Glutamatergic neuron (in vitro differentiated cells): Measurements from ENCODE around the gene SPANXN5. TPM values are rescaled to one million over a fixed set of nuclear protein-coding genes. Genes with fewer than 3 reads are reported as not detected.
"Not testable (repeated sequence)": the region's sequence is repeated elsewhere in the genome, so short reads cannot be mapped to it uniquely, and the experiment has no call there.

Source experiments
- DNase-seq: peaks from one replicate; pipeline ENCODE4 v3.0.0; 2022
- H3K27ac Mint-ChIP-seq: one replicate; pipeline ENCODE4 v1.8.0; 2020; ENCODE audit warnings: mild to moderate bottlenecking, mixed read lengths, inconsistent platforms; ENCODE audit not compliant: unreplicated experiment
- H3K27me3 Mint-ChIP-seq: one replicate; pipeline ENCODE4 v1.8.0; 2020; ENCODE audit warnings: mild to moderate bottlenecking, moderate library complexity, mixed read lengths, inconsistent platforms; ENCODE audit not compliant: unreplicated experiment
- H3K36me3 Mint-ChIP-seq: one replicate; pipeline ENCODE4 v1.8.0; 2020; ENCODE audit warnings: mild to moderate bottlenecking, mixed read lengths, inconsistent platforms; ENCODE audit not compliant: unreplicated experiment
- H3K4me1 Mint-ChIP-seq: one replicate; pipeline ENCODE4 v1.8.0; 2020; ENCODE audit warnings: mild to moderate bottlenecking, low read depth, mixed read lengths, inconsistent platforms; ENCODE audit not compliant: unreplicated experiment
- H3K4me3 Mint-ChIP-seq: one replicate; pipeline ENCODE4 v1.8.0; 2020; ENCODE audit warnings: mild to moderate bottlenecking, mixed read lengths, inconsistent platforms; ENCODE audit not compliant: unreplicated experiment
- H3K9me3 Mint-ChIP-seq: one replicate; pipeline ENCODE4 v1.8.0; 2020; ENCODE audit warnings: mild to moderate bottlenecking, moderate library complexity, mixed read lengths, inconsistent platforms; ENCODE audit not compliant: unreplicated experiment
- CTCF ChIP-seq: fragments of 200-600 bp; sonication (generic); IDR thresholded peaks from one replicate; pipeline ENCODE4 v1.5.0; 2021; ENCODE audit not compliant: partially characterized antibody, unreplicated experiment
- total RNA-seq: library from RNA; stranded (reverse); fragmentation: NEBNext Ultra II Directional; extraction: Animal tissue kit (Norgen Biotek cat#: 25700); gene quantifications from one replicate; pipeline ENCODE4 v1.2.1, GENCODE V29; 2021; ENCODE audit not compliant: unreplicated experiment

The SPANXN5 gene
- total RNA-seq, 1 donor from 2014 or later = not detected

- no peaks in the 10 kb centered on the region for H3K36me3 Mint-ChIP-seq
- no peaks in the 10 kb centered on the region for H3K4me1 Mint-ChIP-seq
- H3K4me3 Mint-ChIP-seq = no peak overlapping the region
- H3K27ac Mint-ChIP-seq = no peak overlapping the region
- no peak for TF ChIP-seq CTCF
- no peaks in the 10 kb centered on the region for H3K9me3 Mint-ChIP-seq
- H3K27me3 Mint-ChIP-seq = no peaks in the 10 kb centered on the region
- DNase-seq = no peak
Measured at GRCh38 chrX:52819788-52820187, 22.6 kb upstream of the SPANXN5 start.

- no peaks in the 10 kb centered on the region for H3K27me3 Mint-ChIP-seq
- peaks cover 4% of the 10 kb centered on the region for H3K9me3 Mint-ChIP-seq
- no peaks in the 10 kb centered on the region for H3K4me1 Mint-ChIP-seq
- no peak for TF ChIP-seq CTCF
- no peak within 1 kb of the TSS for H3K4me3 Mint-ChIP-seq
- H3K36me3 Mint-ChIP-seq = no peaks in the 10 kb centered on the region
- no peak for DNase-seq
- H3K27ac Mint-ChIP-seq = no peak within 1 kb of the TSS
Measured at GRCh38 chrX:52811065-52811625, 13.9 kb upstream of the SPANXN5 start, which contains the start of gene XAGE5. Gene XAGE5, plus strand, starts transcription at chrX:52811287. Its CDS starts 1,280 bp downstream, at chrX:52812567.

- DNase-seq, H3K27me3 Mint-ChIP-seq, H3K9me3 Mint-ChIP-seq, H3K4me1 Mint-ChIP-seq, H3K4me3 Mint-ChIP-seq, H3K36me3 Mint-ChIP-seq, H3K27ac Mint-ChIP-seq: not testable (repeated sequence)
Measured at GRCh38 chrX:52804876-52805275, 7.6 kb upstream of the SPANXN5 start.

- not testable (repeated sequence) for H3K4me1 Mint-ChIP-seq, H3K9me3 Mint-ChIP-seq, H3K27me3 Mint-ChIP-seq
Measured at GRCh38 chrX:52773504-52773903, 23.7 kb downstream of the SPANXN5 start.

GRCh38 chrX:52765983-52766382, 31.2 kb downstream of the SPANXN5 start:
- H3K27me3 Mint-ChIP-seq, DNase-seq, H3K4me1 Mint-ChIP-seq, H3K9me3 Mint-ChIP-seq, H3K36me3 Mint-ChIP-seq, H3K27ac Mint-ChIP-seq, H3K4me3 Mint-ChIP-seq: not testable (repeated sequence)

More at GRCh38 chrX:52773504-52773903, 23.7 kb downstream of the SPANXN5 start:
- H3K36me3 Mint-ChIP-seq, H3K27ac Mint-ChIP-seq, DNase-seq, H3K4me3 Mint-ChIP-seq: not testable (repeated sequence)

GRCh38 chrX:52750952-52751351, 46.3 kb downstream of the SPANXN5 start, which contains the start of gene SSX2B:
Gene SSX2B, plus strand, starts transcription at chrX:52751252. Its CDS starts 1,429 bp downstream, at chrX:52752681.
- not testable (repeated sequence) for H3K9me3 Mint-ChIP-seq, H3K36me3 Mint-ChIP-seq

More at GRCh38 chrX:52750952-52751351, 46.3 kb downstream of the SPANXN5 start, which contains the start of gene SSX2B:
- H3K27me3 Mint-ChIP-seq, H3K4me3 Mint-ChIP-seq, H3K4me1 Mint-ChIP-seq, DNase-seq, H3K27ac Mint-ChIP-seq: not testable (repeated sequence)

Other genes starting within 250 kb of the SPANXN5 start
- not detected for gene SSX7, start 142.5 kb downstream of the SPANXN5 start, total RNA-seq
- not detected for gene SSX2, start 90.2 kb downstream of the SPANXN5 start, total RNA-seq
- not detected for gene SSX2B, start 46.2 kb downstream of the SPANXN5 start, total RNA-seq
- not detected for gene XAGE5, start 13.9 kb upstream of the SPANXN5 start, total RNA-seq
- not detected for gene XAGE3, start 70.7 kb upstream of the SPANXN5 start, total RNA-seq
- 11.8 TPM for gene FAM156B, start 99.9 kb upstream of the SPANXN5 start, total RNA-seq
- gene FAM156A, start 161.1 kb upstream of the SPANXN5 start, total RNA-seq = 22.1 TPM